Measurements from ENCODE around the gene APBB1IP.

DNA sequence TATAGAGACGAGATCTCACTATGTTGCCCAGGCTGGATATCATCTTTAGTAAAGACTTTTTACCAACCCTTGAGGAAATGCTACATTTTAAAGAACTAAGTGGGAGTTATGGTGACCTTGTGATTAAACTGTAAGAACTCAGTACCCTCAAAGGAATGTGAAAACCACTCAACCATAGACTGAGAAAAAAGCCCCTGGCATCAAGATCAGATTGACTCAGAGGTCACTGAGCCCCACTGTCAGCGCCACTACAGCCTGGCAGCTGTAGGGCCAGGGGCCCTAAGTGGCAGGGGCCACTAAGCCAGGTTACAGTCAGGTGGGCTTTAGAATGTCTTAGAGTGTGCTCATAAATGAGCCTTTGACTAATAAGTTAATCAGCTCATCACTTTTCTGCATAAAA lies 55.9 kb downstream of the APBB1IP start:
- TF ChIP-seq RAD21 (IDR thresholded peaks at IDR 0.05 in 1 of 2, conservative IDR thresholded peaks at IDR 0.05 in 1 of 2; ENCODE audit: low read depth in 2 of 2, low read length in 2 of 2) (no peak), EZH2 (IDR thresholded peaks at IDR 0.05; ENCODE audit: low read depth, low read length, severe bottlenecking) (no peak), TEAD4 (IDR thresholded peaks at IDR 0.05; ENCODE audit: low read depth, low read length) (no peak)

All from H1 (cell line).